HepG2 (cell line): ENCODE measurements around the gene TOB1. TPM values are rescaled to one million over a fixed set of nuclear protein-coding genes. Genes with fewer than 3 reads are reported as not detected.

Experiments used
- BHLHE40 ChIP-seq: IDR thresholded peaks from 2 replicates; pipeline ENCODE4 v1.6.1; 2011; ENCODE audit warnings: low read length, improper control_type of control experiment
- CBX2 ChIP-seq, 2 experiments: fragments of 200-600 bp in 1 of 2; sonication (generic); formaldehyde crosslinking in 1 of 2; IDR thresholded peaks; 2 replicates each; pipeline versions ENCODE4 v1.7.0 to v1.8.1; 2018 to 2022; ENCODE audit warnings: low read depth in 2 of 2, low read length in 1 of 2, mild to moderate bottlenecking in 1 of 2, missing genetic modification reagents in 1 of 2
- CC2D1A ChIP-seq: sonication (generic); formaldehyde crosslinking; IDR thresholded peaks from 2 replicates; pipeline ENCODE4 v1.8.1; 2023; ENCODE audit warnings: mild to moderate bottlenecking, missing genetic modification reagents
- DPF2 ChIP-seq: sonication (generic); formaldehyde crosslinking; IDR thresholded peaks from 2 replicates; pipeline ENCODE4 v1.4.0; 2020; ENCODE audit warnings: mild to moderate bottlenecking, low read depth, missing genetic modification reagents, borderline replicate concordance
- DR1 ChIP-seq: sonication (generic); formaldehyde crosslinking; IDR thresholded peaks from 2 replicates; pipeline ENCODE4 v1.8.0; 2021; ENCODE audit warnings: mild to moderate bottlenecking, missing genetic modification reagents, inconsistent platforms
- ERF ChIP-seq: IDR thresholded peaks from 2 replicates; pipeline ENCODE4 v1.6.1; 2018; ENCODE audit warnings: missing biosample characterization, missing genetic modification reagents
- HCFC1 ChIP-seq: fragments of 150-350 bp; IDR thresholded peaks from 2 replicates; pipeline ENCODE4 v1.6.1; 2014; ENCODE audit warnings: low read depth, low read length
- HMG20A ChIP-seq: IDR thresholded peaks from 2 replicates; pipeline ENCODE4 v1.6.1; 2016; ENCODE audit warnings: borderline replicate concordance
- IRF2 ChIP-seq: IDR thresholded peaks from 2 replicates; pipeline ENCODE4 v1.6.1; 2018; ENCODE audit warnings: missing genetic modification reagents, missing compliant biosample characterization
- KLF11 ChIP-seq: IDR thresholded peaks from 2 replicates; pipeline ENCODE4 v1.6.1; 2016; ENCODE audit warnings: missing compliant biosample characterization
- KLF13 ChIP-seq: sonication (generic); formaldehyde crosslinking; IDR thresholded peaks from 2 replicates; pipeline ENCODE4 v1.4.0; 2020; ENCODE audit warnings: mild to moderate bottlenecking, missing genetic modification reagents
- MAX ChIP-seq: IDR thresholded peaks from 2 replicates; pipeline ENCODE4 v1.6.1; 2012; ENCODE audit warnings: inconsistent platforms
- NCOR1 ChIP-seq: fragments of 200-600 bp; sonication (generic); IDR thresholded peaks from 2 replicates; pipeline ENCODE4 v1.7.0; 2017; ENCODE audit warnings: antibody characterized with exemption, low read length, borderline replicate concordance
- NFATC3 ChIP-seq: sonication (generic); formaldehyde crosslinking; IDR thresholded peaks from 2 replicates; pipeline ENCODE4 v1.5.1; 2020; ENCODE audit warnings: mild to moderate bottlenecking, missing genetic modification reagents
- PAWR ChIP-seq: sonication (generic); formaldehyde crosslinking; IDR thresholded peaks from 2 replicates; pipeline ENCODE4 v1.4.0; 2020; ENCODE audit warnings: missing genetic modification reagents, mild to moderate bottlenecking, borderline replicate concordance
- PLSCR1 ChIP-seq: sonication (generic); formaldehyde crosslinking; IDR thresholded peaks from 2 replicates; pipeline ENCODE4 v1.5.0; 2020; ENCODE audit warnings: missing genetic modification reagents, mild to moderate bottlenecking, borderline replicate concordance
- POGZ ChIP-seq: sonication (generic); formaldehyde crosslinking; IDR thresholded peaks from 2 replicates; pipeline ENCODE4 v1.4.0; 2020; ENCODE audit warnings: mild to moderate bottlenecking, missing genetic modification reagents
- SIX1 ChIP-seq: sonication (generic); formaldehyde crosslinking; IDR thresholded peaks from 2 replicates; pipeline ENCODE4 v1.4.0; 2020; ENCODE audit warnings: missing genetic modification reagents, borderline replicate concordance
- SNAPC5 ChIP-seq: sonication (generic); formaldehyde crosslinking; IDR thresholded peaks from 2 replicates; pipeline ENCODE4 v1.8.1; 2023; ENCODE audit warnings: mild to moderate bottlenecking, missing genetic modification reagents, borderline replicate concordance
- TBX3 ChIP-seq: fragments of 450-650 bp; IDR thresholded peaks from 2 replicates; pipeline ENCODE4 v1.6.1; 2017; ENCODE audit warnings: antibody characterized with exemption, mild to moderate bottlenecking, inconsistent platforms, borderline replicate concordance
- TEAD2 ChIP-seq: sonication (generic); formaldehyde crosslinking; IDR thresholded peaks from 2 replicates; pipeline ENCODE4 v1.9.0; 2021; ENCODE audit warnings: missing genetic modification reagents
- TGIF2 ChIP-seq: IDR thresholded peaks from 2 replicates; pipeline ENCODE4 v1.6.1; 2016; ENCODE audit warnings: control low read depth, missing compliant biosample characterization
- ZBTB14 ChIP-seq: sonication (generic); formaldehyde crosslinking; IDR thresholded peaks from 2 replicates; pipeline ENCODE4 v1.4.0; 2020; ENCODE audit warnings: missing genetic modification reagents
- ZFP36L1 ChIP-seq: sonication (generic); formaldehyde crosslinking; IDR thresholded peaks from 2 replicates; pipeline ENCODE4 v1.8.0; 2022; ENCODE audit warnings: mild to moderate bottlenecking, missing genetic modification reagents, moderate library complexity
- ZNF225 ChIP-seq: sonication (generic); formaldehyde crosslinking; IDR thresholded peaks from 2 replicates; pipeline ENCODE4 v1.4.0; 2020; ENCODE audit warnings: mild to moderate bottlenecking, missing genetic modification reagents
- ZNF317 ChIP-seq: sonication (generic); formaldehyde crosslinking; IDR thresholded peaks from 2 replicates; pipeline ENCODE4 v1.5.0; 2020; ENCODE audit warnings: mild to moderate bottlenecking, missing genetic modification reagents
- ZNF44 ChIP-seq: sonication (generic); formaldehyde crosslinking; IDR thresholded peaks from 2 replicates; pipeline ENCODE4 v1.5.1; 2020; ENCODE audit warnings: mild to moderate bottlenecking, missing genetic modification reagents
- ZNF563 ChIP-seq: sonication (generic); formaldehyde crosslinking; IDR thresholded peaks from 2 replicates; pipeline ENCODE4 v1.8.0; 2022; ENCODE audit warnings: mild to moderate bottlenecking, moderate library complexity, missing genetic modification reagents
- polyA plus RNA-seq, 8 experiments: library from polyadenylated mRNA; depleted of rRNA in 3 of 8; stranded (reverse) in 7 of 8; unstranded in 1 of 8; fragments of >200 nt; fragmentation: Illumina TruSeq in 4 of 8; extraction: Trizol in 4 of 8; gene quantifications; 2 replicates each; pipeline versions ENCODE4 v1.2.1 to v1.2.3, GENCODE V29; 2011 to 2016; ENCODE audit warnings: low read depth in 4 of 8, missing spikeins in 1 of 8, mixed read lengths in 1 of 8; ENCODE audit not compliant: insufficient read depth in 1 of 8
- total RNA-seq, 5 experiments: library from RNA; depleted of rRNA; stranded (reverse); fragments of >200 nt; fragmentation: Illumina TruSeq; extraction: Trizol; gene quantifications; 2 replicates each; pipeline ENCODE4 v1.2.3, GENCODE V29; 2016; ENCODE audit warnings: low read depth in 1 of 5

Gene TOB1
- total and polyA plus RNA-seq, 2 of the 13 experiments (the other 11 are each of a cell fraction or from before 2014, with no cell fraction given) = 21.9 to 57.7 TPM

- TF ChIP-seq DR1 (CRISPR knock-in tag) (no peak), TGIF2 (CRISPR knock-in tag) (0 out of 2 replicates have a peak, but pooled peaks have one; percentile 33), TBX3 (no peak), KLF13 (CRISPR knock-in tag) (no peak), MAX (peak; percentile 32; the same call in 1 of the 2 replicates), DPF2 (0 out of 2 replicates have a peak, but pooled peaks have one; percentile 26), IRF2 (no peak), PLSCR1 (CRISPR knock-in tag) (no peak), ZBTB14 (CRISPR knock-in tag) (no peak), KLF11 (CRISPR knock-in tag) (no peak), POGZ (peak; percentile 33; the same call in 1 of the 2 replicates), NCOR1 (no peak), CBX2 (IDR thresholded peaks at IDR 0.05; ENCODE audit: low read depth, low read length) (no peak), CBX2 (CRISPR knock-in tag; IDR thresholded peaks at IDR 0.05; ENCODE audit: low read depth) (no peak), CC2D1A (no peak), ZFP36L1 (CRISPR knock-in tag) (no peak), HMG20A (peak; percentile 86), ZNF563 (CRISPR knock-in tag) (no peak), BHLHE40 (no peak), SNAPC5 (no peak), HCFC1 (no peak), NFATC3 (no peak), ZNF225 (CRISPR knock-in tag) (no peak), TEAD2 (CRISPR knock-in tag) (no peak), ERF (CRISPR knock-in tag) (no peak), SIX1 (peak; percentile 49; the same call in 1 of the 2 replicates), PAWR (CRISPR knock-in tag) (no peak), ZNF44 (no peak), ZNF317 (CRISPR knock-in tag) (0 out of 2 replicates have a peak, but pooled peaks have one; percentile 44)
Measured at GRCh38 chr17:50855708-50856330, 10.3 kb downstream of the TOB1 start (continued).
